HCT116 (cell line): ENCODE measurements around the gene PRKAG2. TPM values are rescaled to one million over a fixed set of nuclear protein-coding genes. Genes with fewer than 3 reads are reported as not detected.

ENCODE experiments used
- ATAC-seq: fragments of 200-7000 bp; cut with Tn5 transposase; 2 replicates; pipeline ENCODE4 v1.9.1; 2020; ENCODE audit warnings: mild to moderate bottlenecking, moderate library complexity
- BruUV-seq: library from RNA; stranded (reverse); fragments of 400-500 nt; replicated peaks from 2 replicates; lab custom pipeline; 2021; lab: Mats Ljungman, UMichigan
- CTCF ChIA-PET: fragments of 300-600 bp; sonication (Branson Sonifier 250); formaldehyde crosslinking; loops from one replicate; lab custom pipeline; 2021; ENCODE audit warnings: antibody characterized with exemption; lab: Charles Lee
- POLR2A ChIA-PET: fragments of 300-600, 350-600 bp; sonication (Branson Sonifier 250); formaldehyde crosslinking; loops from one replicate; lab custom pipeline; 2021; ENCODE audit warnings: antibody characterized with exemption; lab: Charles Lee
- RAD21 ChIA-PET, 2 experiments: fragments of 300-600 bp; sonication (Branson Sonifier 250); formaldehyde crosslinking; loops; one replicate each; lab custom pipeline; 2023; ENCODE audit warnings: low total read pairs in 2 of 2; ENCODE audit not compliant: uncharacterized antibody in 2 of 2, unreplicated experiment in 2 of 2, low non-redundant PET in 1 of 2; lab: Charles Lee
- DNase-seq: peaks from one replicate; pipeline ENCODE4 v3.0.0-alpha.2; 2010; ENCODE audit warnings: low read depth, low spot score
- H2AFZ ChIP-seq: fragments of 200-600 bp; shearing (Covaris generic), sonication (generic); 2 replicates; pipeline ENCODE4 v1.6.1; 2017; ENCODE audit warnings: low read depth, mixed run types, mixed read lengths, antibody characterized with exemption, low read length; ENCODE audit not compliant: poor library complexity, severe bottlenecking
- H3K27ac ChIP-seq: 2 replicates; pipeline ENCODE4 v1.5.1; 2012; ENCODE audit warnings: low read depth, low read length
- H3K27me3 ChIP-seq: fragments of 200-600 bp; sonication (generic); 2 replicates; pipeline ENCODE4 v1.6.1; 2016; ENCODE audit warnings: mixed run types, low read length, mixed read lengths; ENCODE audit not compliant: insufficient read depth
- H3K36me3 ChIP-seq, 2 experiments: fragments of 200-500 bp in 1 of 2; fragments of 200-600 bp in 1 of 2; sonication (Bioruptor generic) in 1 of 2; sonication (generic) in 1 of 2; 2 replicates each; pipeline versions ENCODE4 v1.5.1 to v1.6.1; 2014 to 2016; ENCODE audit warnings: low read length in 2 of 2, inconsistent platforms in 1 of 2, mixed read lengths in 1 of 2, mixed run types in 1 of 2; ENCODE audit not compliant: insufficient read depth in 2 of 2, control insufficient read depth in 1 of 2
- H3K4me1 ChIP-seq, 2 experiments: fragments of 200-600 bp in 1 of 2; sonication (generic) in 1 of 2; 2 replicates each; pipeline versions ENCODE4 v1.5.1 to v1.6.1; 2012 to 2017; ENCODE audit warnings: low read length in 2 of 2, inconsistent platforms in 1 of 2, mild to moderate bottlenecking in 1 of 2, mixed read lengths in 1 of 2, mixed run types in 1 of 2, moderate library complexity in 1 of 2; ENCODE audit not compliant: insufficient read depth in 2 of 2, control insufficient read depth in 1 of 2
- H3K4me2 ChIP-seq: fragments of 200-600 bp; sonication (generic); 2 replicates; pipeline ENCODE4 v1.6.1; 2017; ENCODE audit warnings: mixed run types, low read length, mixed read lengths
- H3K4me3 ChIP-seq, 2 experiments: fragments of 200-600 bp in 1 of 2; sonication (generic) in 1 of 2; replicated peaks in 1 of 2; 2 replicates each; pipeline ENCODE4 v1.5.1; 2011 to 2016; ENCODE audit warnings: low read length in 2 of 2, control low read depth in 1 of 2, low read depth in 1 of 2, mild to moderate bottlenecking in 1 of 2, mixed read lengths in 1 of 2, mixed run types in 1 of 2
- H3K79me2 ChIP-seq: fragments of 200-600 bp; sonication (generic); 2 replicates; pipeline ENCODE4 v1.6.1; 2017; ENCODE audit warnings: mild to moderate bottlenecking, mixed run types, low read length, moderate library complexity, mixed read lengths; ENCODE audit not compliant: insufficient read depth
- H3K9ac ChIP-seq: fragments of 200-600 bp; sonication (generic); 2 replicates; pipeline ENCODE4 v1.6.1; 2016; ENCODE audit warnings: low read length, mixed read lengths
- H3K9me2 ChIP-seq: fragments of 200-600 bp; sonication (generic), shearing (Covaris generic); 2 replicates; pipeline ENCODE4 v1.6.1; 2017; ENCODE audit warnings: mixed run types, mild to moderate bottlenecking, moderate library complexity; ENCODE audit not compliant: insufficient read depth
- H3K9me3 ChIP-seq, 2 experiments: fragments of 200-500 bp in 1 of 2; fragments of 200-600 bp in 1 of 2; sonication (Bioruptor generic) in 1 of 2; sonication (generic) in 1 of 2; 2 replicates each; pipeline ENCODE4 v1.6.1; 2014 to 2017; ENCODE audit warnings: low read length in 2 of 2, mixed read lengths in 2 of 2, inconsistent platforms in 1 of 2, low read depth in 1 of 2, mild to moderate bottlenecking in 1 of 2, mixed run types in 1 of 2, moderate library complexity in 1 of 2; ENCODE audit not compliant: control insufficient read depth in 1 of 2, insufficient read depth in 1 of 2
- H4K20me1 ChIP-seq: fragments of 200-600 bp; sonication (generic), shearing (Covaris generic); 2 replicates; pipeline ENCODE4 v1.6.1; 2017; ENCODE audit warnings: mixed run types, mild to moderate bottlenecking, moderate library complexity; ENCODE audit not compliant: insufficient read depth
- CTCF ChIP-seq, 3 experiments: fragments of 200-600 bp in 1 of 3; sonication (generic) in 1 of 3; IDR thresholded peaks in 2 of 3; conservative IDR thresholded peaks in 1 of 3; 2 replicates each; pipeline ENCODE4 v1.5.1; 2012 to 2017; ENCODE audit warnings: low read depth in 2 of 3, low read length in 2 of 3, antibody characterized with exemption in 1 of 3, borderline replicate concordance in 1 of 3, control low read depth in 1 of 3, mild to moderate bottlenecking in 1 of 3, mixed read lengths in 1 of 3, mixed run types in 1 of 3, moderate library complexity in 1 of 3; ENCODE audit not compliant: insufficient read depth in 1 of 3
- FOSL1 ChIP-seq: IDR thresholded peaks from 2 replicates; pipeline ENCODE4 v1.6.1; 2012; ENCODE audit warnings: low read depth
- JUND ChIP-seq: IDR thresholded peaks from 2 replicates; pipeline ENCODE4 v1.6.1; 2012
- POLR2A ChIP-seq: IDR thresholded peaks from 2 replicates; pipeline ENCODE4 v1.7.0; 2011; ENCODE audit warnings: borderline replicate concordance; ENCODE audit not compliant: insufficient read depth, insufficient read length; ENCODE audit errors: extremely low read depth
- POLR2AphosphoS5 ChIP-seq: IDR thresholded peaks from 2 replicates; pipeline ENCODE4 v1.6.1; 2011; ENCODE audit warnings: mild to moderate bottlenecking, low read depth, low read length, moderate library complexity
- SRF ChIP-seq: IDR thresholded peaks from 2 replicates; pipeline ENCODE4 v1.6.1; 2012; ENCODE audit warnings: low read depth
- ZNF274 ChIP-seq: fragments of 200-500 bp; sonication (Bioruptor generic); IDR thresholded peaks from 2 replicates; pipeline ENCODE4 v1.6.1; 2014; ENCODE audit warnings: mild to moderate bottlenecking, low read depth, low read length, inconsistent platforms
- intact Hi-C: fragments of 100-400 bp; cut with micrococcal nuclease; formaldehyde crosslinking; loops from 2 replicates; pipeline ENCODE4 v1.10.0; 2022
- total RNA-seq: library from RNA; stranded (reverse); gene quantifications from one replicate; pipeline ENCODE4 v1.2.1, GENCODE V29; 2021; ENCODE audit not compliant: unreplicated experiment
- TF ChIP-seq, protein P1 (sequence below): IDR thresholded peaks from 2 replicates; pipeline ENCODE4 v1.6.1; 2012

The PRKAG2 gene
- total RNA-seq, 1 experiment from 2014 or later = 23.6 TPM

GRCh38 chr7:151663382-151664100 lies 213.4 kb downstream of the PRKAG2 start:
- H4K20me1 ChIP-seq = no peaks in the 10 kb centered on the region
- ChIA-PET CTCF (no interaction called here), POLR2A (no interaction called here), RAD21 (no interaction called here)
- H3K27ac ChIP-seq = no peak overlapping the region
- no peak overlapping the region for H3K4me2 ChIP-seq
- no peak overlapping the region for H3K4me3 ChIP-seq
- no peaks in the 10 kb centered on the region for H3K9me3 ChIP-seq
- DNase-seq (no peak), ATAC-seq (no peak)
- H3K27me3 ChIP-seq = no peaks in the 10 kb centered on the region
- H2AFZ ChIP-seq = no peak overlapping the region
- H3K9ac ChIP-seq = no peak overlapping the region
- TF ChIP-seq, protein P1, sequence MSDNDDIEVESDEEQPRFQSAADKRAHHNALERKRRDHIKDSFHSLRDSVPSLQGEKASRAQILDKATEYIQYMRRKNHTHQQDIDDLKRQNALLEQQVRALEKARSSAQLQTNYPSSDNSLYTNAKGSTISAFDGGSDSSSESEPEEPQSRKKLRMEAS = no peak
- TF ChIP-seq POLR2A (no peak), FOSL1 (no peak), ZNF274 (no peak), JUND (no peak), SRF (no peak), POLR2AphosphoS5 (no peak), CTCF (IDR thresholded peaks at IDR 0.05 in 2 of 3, conservative IDR thresholded peaks at IDR 0.05 in 1 of 3; ENCODE audit: borderline replicate concordance in 1 of 3, insufficient read depth in 1 of 3, low read depth in 2 of 3, low read length in 2 of 3) (no peak)
- BruUV-seq = no TSS peak
- no peaks in the 10 kb centered on the region for H3K4me1 ChIP-seq
- intact Hi-C loops = no loop called here
- no peaks in the 10 kb centered on the region for H3K79me2 ChIP-seq
- no peaks in the 10 kb centered on the region for H3K36me3 ChIP-seq
- H3K9me2 ChIP-seq = no peaks in the 10 kb centered on the region
